ENCODE measurements around the gene WASHC2C. TPM values are rescaled to one million over a fixed set of nuclear protein-coding genes. Genes with fewer than 3 reads are reported as not detected.

The WASHC2C gene
- total and polyA plus RNA-seq, 2 of the 8 experiments (the other 6 are each of a cell fraction or from before 2014, with no cell fraction given) = 8.0 to 28.1 TPM

DNA sequence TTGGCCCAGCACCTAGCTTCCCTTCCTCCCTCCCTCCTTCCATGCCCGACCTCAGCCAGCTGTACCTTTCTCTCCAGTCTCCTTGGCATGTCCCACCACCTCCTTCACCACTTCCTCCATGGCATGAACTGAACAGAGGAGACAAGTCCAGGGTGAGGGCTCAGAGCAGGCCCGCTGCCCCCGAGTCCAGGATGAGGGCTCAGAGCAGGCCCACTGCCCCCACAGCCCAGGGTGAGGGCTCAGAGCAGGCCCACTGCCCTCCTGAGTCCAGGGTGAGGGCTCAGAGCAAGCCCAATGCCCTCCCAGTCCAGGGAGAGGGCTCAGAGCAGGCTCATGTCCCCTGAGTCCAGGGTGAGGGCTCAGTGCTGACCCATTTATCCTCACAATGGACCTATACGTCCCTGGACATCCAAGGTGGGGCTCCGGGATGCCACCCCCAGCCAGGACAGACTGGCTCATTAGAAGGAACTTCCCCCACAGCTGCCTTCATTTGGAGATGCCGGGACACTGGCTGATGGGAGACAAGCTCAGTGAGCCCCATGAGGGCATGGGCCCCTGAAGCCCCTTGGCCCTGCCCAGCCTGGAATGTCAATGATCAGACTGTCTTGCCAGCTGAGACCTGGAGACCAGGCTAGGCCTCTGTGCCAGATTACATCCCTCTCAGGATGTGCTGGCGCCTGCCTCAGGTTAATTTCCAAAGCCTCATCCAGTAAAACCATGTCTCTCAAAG lies 90.2 kb downstream of the WASHC2C start (continued):
- TF ChIP-seq GABPA (IDR thresholded peaks at IDR 0.05; ENCODE audit: borderline replicate concordance, insufficient read depth, low read length) = no peak
